Endometrial microvascular endothelial cells (primary cell): Measurements from ENCODE around the gene STK17B. TPM values are rescaled to one million over a fixed set of nuclear protein-coding genes. Genes with fewer than 3 reads are reported as not detected.

ENCODE experiments used
- in situ Hi-C: cut with HindIII; loops from 2 replicates; pipeline ENCODE4 v1.10.0; 2017; ENCODE audit warnings: low sequenced_read_pairs, low pct_unique_long_range_greater_than_20kb; ENCODE audit errors: inconsistent ontology term
- total RNA-seq: library from RNA; depleted of rRNA; stranded (reverse); fragments of >200 nt; gene quantifications from one replicate; pipeline ENCODE4 v1.2.3, GENCODE V29; 2015; ENCODE audit errors: inconsistent ontology term

Gene STK17B
- total RNA-seq, 1 donor from 2014 or later, result 15.9 TPM

GRCh38 chr2:196130039-196130825 is 41.1 kb downstream of the STK17B start:
- in situ Hi-C loops, result no loop called here

GRCh38 chr2:196128749-196129148 is 42.6 kb downstream of the STK17B start:
- in situ Hi-C loops, result no loop called here

- in situ Hi-C loops, result no loop called here
These were observed 45.8 kb downstream of the STK17B start for GRCh38 chr2:196125596-196125995.

- in situ Hi-C loops, result no loop called here
These were observed 47.6 kb downstream of the STK17B start for GRCh38 chr2:196123679-196124373.

DNA sequence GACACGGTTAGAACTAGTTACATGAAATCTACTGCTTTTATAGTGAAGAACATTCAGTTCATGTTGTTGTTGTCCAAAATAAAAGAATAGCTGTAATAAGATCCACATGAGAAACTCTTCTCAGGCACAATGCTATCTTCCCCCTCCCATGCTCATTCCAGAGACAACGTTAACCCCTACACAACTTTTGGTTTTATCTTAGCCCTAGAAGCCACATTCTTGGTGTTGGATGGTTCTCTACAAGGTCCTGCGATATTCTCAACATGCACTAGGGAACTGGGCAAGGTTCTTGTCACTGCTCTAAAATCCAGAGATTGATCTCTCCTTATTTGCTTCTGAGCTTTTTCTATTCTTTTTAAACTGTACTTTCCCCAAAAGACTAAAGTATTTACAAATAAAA is 51.5 kb downstream of the STK17B start:
- in situ Hi-C loops, result no loop called here

- in situ Hi-C loops, result no loop called here
These were observed 54.1 kb downstream of the STK17B start for GRCh38 chr2:196117214-196117705.

DNA sequence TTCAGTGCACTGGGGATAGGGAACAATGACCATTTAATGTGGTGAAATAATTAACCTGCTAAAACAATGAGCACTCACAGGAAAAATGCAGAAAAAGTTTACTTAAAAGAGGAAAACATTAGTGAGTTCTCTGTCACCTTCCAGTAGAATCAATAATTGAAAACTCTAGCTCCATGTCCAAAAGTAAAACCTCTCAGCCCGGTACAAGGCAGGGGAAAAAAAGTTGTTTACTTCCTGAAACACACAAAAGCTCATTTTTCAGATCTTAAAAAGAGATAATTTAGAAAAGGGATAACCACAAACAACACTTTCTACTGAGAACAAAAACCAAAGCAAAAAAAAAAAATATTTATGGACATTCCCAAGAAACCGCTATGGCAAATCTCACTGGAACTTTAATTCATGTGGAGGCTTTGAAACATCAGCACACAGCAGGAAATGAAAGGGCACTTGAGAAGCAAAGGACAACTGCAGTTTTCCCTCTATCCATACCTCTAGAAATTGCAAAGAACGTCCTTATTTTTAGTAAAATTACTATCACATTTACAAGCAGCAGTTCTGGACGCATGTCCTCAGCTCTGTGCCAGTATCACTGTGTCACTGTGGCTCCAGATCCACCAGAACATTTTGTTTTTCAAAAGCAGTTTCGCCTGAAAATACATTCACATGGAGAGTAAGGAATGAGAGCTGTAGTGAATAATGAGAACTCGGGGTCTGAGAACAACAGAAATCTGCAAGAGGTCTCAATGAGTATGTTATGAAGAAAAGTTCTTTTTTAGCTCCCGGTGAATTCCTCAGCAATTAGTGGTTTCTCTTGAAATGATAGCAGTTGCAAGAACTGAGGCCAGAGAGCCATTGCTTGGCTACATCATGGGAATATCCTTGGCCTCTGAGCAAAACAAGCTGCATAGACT is 58.1 kb downstream of the STK17B start:
- in situ Hi-C loops, result no loop called here

GRCh38 chr2:196112418-196113034 is 58.9 kb downstream of the STK17B start:
- in situ Hi-C loops, result no loop called here

- in situ Hi-C loops, result no loop called here
These were observed 62.8 kb downstream of the STK17B start for GRCh38 chr2:196108604-196109003.

GRCh38 chr2:196105951-196106350 is 65.4 kb downstream of the STK17B start:
- in situ Hi-C loops, result no loop called here

GRCh38 chr2:196104066-196104465 is 67.3 kb downstream of the STK17B start:
- in situ Hi-C loops, result no loop called here

GRCh38 chr2:196103626-196104025 is 67.8 kb downstream of the STK17B start:
- in situ Hi-C loops, result no loop called here

DNA sequence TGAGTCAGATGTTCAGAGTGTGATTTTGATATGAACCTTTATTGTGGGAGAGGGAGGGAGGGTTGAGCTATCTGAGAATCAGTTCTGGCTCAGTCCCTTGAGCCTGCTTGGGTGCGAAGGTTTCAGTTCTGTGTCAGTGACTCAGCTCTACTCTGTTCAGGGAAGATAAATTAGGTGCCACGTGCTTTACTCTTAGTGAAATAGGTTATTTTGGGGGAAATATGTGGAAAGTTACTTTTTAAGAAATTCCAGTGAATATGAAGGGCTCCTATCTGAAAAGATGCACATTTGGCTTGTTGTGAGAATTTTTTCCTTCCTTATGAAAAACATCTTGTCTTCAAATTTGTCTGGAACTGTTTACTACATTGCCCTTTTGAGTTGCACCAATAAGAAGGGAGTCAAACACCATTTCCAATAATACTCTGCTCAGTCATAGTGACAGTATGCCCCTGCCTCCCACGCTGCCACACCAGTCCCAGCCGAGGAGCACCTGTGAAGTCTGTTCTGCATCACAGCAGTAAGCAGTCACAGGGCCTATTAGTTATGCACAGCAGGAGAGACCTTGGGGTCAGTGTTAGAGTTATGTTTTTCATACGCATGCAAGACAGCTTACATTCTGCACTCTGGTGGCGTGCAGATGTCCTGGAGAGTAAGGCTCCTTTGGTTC is 69.9 kb downstream of the STK17B start:
- in situ Hi-C loops, result no loop called here

DNA sequence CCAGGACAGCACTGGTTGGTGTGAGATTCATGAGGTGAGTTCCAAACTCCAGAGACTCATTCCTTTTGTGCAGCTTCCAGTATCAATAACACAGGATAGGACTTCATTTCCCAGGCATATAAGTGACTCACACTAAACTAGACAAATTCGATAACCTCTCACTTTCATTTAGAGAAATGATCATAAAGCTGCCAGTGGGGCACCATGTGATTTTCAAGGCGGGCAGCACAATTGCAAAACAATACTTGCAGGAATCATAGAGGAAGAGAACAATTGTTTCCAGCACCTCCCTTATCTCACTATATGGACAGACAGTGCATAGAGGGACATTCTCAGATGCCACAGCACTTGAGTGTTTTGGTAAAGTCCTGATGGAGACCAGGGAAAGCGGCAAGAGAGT is 71.5 kb downstream of the STK17B start:
- in situ Hi-C loops, result loop anchor here (25.0 kb wide), 1 partner anchor 687 kb away; the partner anchor contains the start of gene GTF3C3

GRCh38 chr2:196097864-196098660 is 73.3 kb downstream of the STK17B start:
- in situ Hi-C loops, result loop anchor here (25.0 kb wide), 1 partner anchor 689 kb away; the partner anchor contains the start of gene GTF3C3

DNA sequence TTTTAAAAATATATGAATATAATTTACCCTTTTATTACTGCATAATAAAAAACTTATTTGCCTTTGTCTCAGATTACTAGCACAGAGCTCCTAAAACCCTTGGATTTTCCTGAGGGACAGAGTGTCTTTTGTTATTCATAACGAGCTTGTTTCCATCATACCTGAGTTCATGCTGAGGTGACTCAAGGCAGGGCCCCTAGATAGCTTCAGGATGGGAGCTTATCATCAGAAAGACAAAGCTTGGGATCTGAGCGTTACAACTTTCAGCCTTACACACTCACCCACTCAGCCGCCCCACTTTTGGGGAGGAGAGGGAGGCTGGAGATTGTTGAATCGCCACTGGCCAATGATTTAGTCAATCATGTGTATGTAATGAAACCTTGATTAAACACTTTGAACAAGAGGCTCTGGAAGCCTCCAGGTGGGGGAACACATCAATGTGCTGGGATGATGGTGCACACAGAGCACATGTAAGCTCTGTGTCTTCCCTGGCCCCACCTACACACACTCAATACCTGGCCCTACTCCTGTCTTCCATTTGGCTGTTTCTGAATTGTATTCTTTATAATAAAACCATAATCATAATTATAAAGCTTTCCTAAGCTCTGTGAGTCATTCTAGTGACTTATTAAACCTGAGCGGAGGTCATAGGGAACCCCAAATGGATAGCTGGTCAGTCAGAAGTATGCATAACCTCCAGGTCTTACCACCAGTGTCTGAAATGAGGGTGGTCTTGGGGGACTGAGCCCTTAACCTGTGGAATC is 74.2 kb downstream of the STK17B start:
- in situ Hi-C loops, result loop anchor here (25.0 kb wide), 1 partner anchor 690 kb away; the partner anchor contains the start of gene GTF3C3

GRCh38 chr2:196096264-196096663 is 75.1 kb downstream of the STK17B start:
- in situ Hi-C loops, result loop anchor here (25.0 kb wide), 1 partner anchor 691 kb away; the partner anchor contains the start of gene GTF3C3
